PC-3 (cell line): ENCODE results near the gene DPM2. TPM values are rescaled to one million over a fixed set of nuclear protein-coding genes. Genes with fewer than 3 reads are reported as not detected.

Source experiments
- ATAC-seq: fragments of 200-7000 bp; cut with Tn5 transposase; 2 replicates; pipeline ENCODE4 v1.9.1; 2020; ENCODE audit warnings: mild to moderate bottlenecking, moderate library complexity
- BruUV-seq: library from RNA; stranded (reverse); fragments of 400-500 nt; replicated peaks from 2 replicates; lab custom pipeline; 2021; lab: Mats Ljungman, UMichigan
- CTCF ChIA-PET: fragments of 300-600 bp; sonication (Branson Sonifier 250); formaldehyde crosslinking; loops from one replicate; lab custom pipeline; 2022; ENCODE audit warnings: antibody characterized with exemption; lab: Charles Lee
- POLR2A ChIA-PET: fragments of 300-600 bp; sonication (Branson Sonifier 250); formaldehyde crosslinking; loops from one replicate; lab custom pipeline; 2022; ENCODE audit warnings: antibody characterized with exemption; ENCODE audit not compliant: unreplicated experiment; lab: Charles Lee
- DNase-seq: peaks from one replicate; pipeline ENCODE4 v3.0.0-alpha.2; 2015
- H2AFZ ChIP-seq: fragments of 300-600 bp; sonication (generic); 2 replicates; pipeline ENCODE4 v1.6.0; 2016; ENCODE audit warnings: antibody characterized with exemption, low read length
- H3F3A ChIP-seq: fragments of 300-600 bp; sonication (generic); one replicate; pipeline ENCODE4 v1.6.0; 2017; ENCODE audit warnings: antibody characterized with exemption, low read length, control low read depth, mild to moderate bottlenecking; ENCODE audit not compliant: unreplicated experiment
- H3K27ac ChIP-seq: fragments of 300-600 bp; sonication (generic); 2 replicates; pipeline ENCODE4 v1.5.1; 2016; ENCODE audit warnings: mild to moderate bottlenecking, low read length
- H3K27me3 ChIP-seq: fragments of 300-600 bp; sonication (generic); 2 replicates; pipeline ENCODE4 v1.6.1; 2016; ENCODE audit warnings: low read length, mixed read lengths
- H3K36me3 ChIP-seq: fragments of 300-600 bp; sonication (generic); 2 replicates; pipeline ENCODE4 v1.6.1; 2016; ENCODE audit warnings: low read depth, mixed run types, low read length, mixed read lengths
- H3K4me1 ChIP-seq: fragments of 300-600 bp; sonication (generic); 2 replicates; pipeline ENCODE4 v1.5.1; 2016; ENCODE audit warnings: low read length; ENCODE audit not compliant: insufficient read depth
- H3K4me2 ChIP-seq: fragments of 300-600 bp; sonication (generic); 2 replicates; pipeline ENCODE4 v1.6.0; 2016; ENCODE audit warnings: low read length
- H3K4me3 ChIP-seq: fragments of 300-600 bp; sonication (generic); 2 replicates; pipeline ENCODE4 v1.5.1; 2016; ENCODE audit warnings: mild to moderate bottlenecking, low read length, mixed read lengths
- H3K79me2 ChIP-seq: fragments of 300-600 bp; sonication (generic); 2 replicates; pipeline ENCODE4 v1.6.1; 2017; ENCODE audit warnings: low read length, mixed read lengths
- H3K9ac ChIP-seq: fragments of 300-600 bp; sonication (generic); 2 replicates; pipeline ENCODE4 v1.6.0; 2016; ENCODE audit warnings: mild to moderate bottlenecking, low read length
- H3K9me2 ChIP-seq: fragments of 300-600 bp; sonication (generic); replicated peaks from 2 replicates; pipeline ENCODE4 v1.6.1; 2016; ENCODE audit warnings: mixed run types, low read length, mixed read lengths
- H3K9me3 ChIP-seq: fragments of 300-600 bp; sonication (generic); 2 replicates; pipeline ENCODE4 v1.6.1; 2016; ENCODE audit warnings: low read length, mixed read lengths
- H4K20me1 ChIP-seq: fragments of 300-600 bp; sonication (generic); 2 replicates; pipeline ENCODE4 v1.6.1; 2016; ENCODE audit warnings: low read length, mixed read lengths
- CTCF ChIP-seq: fragments of 300-600 bp; sonication (generic); conservative IDR thresholded peaks from 2 replicates; pipeline ENCODE4 v1.5.1; 2017; ENCODE audit warnings: antibody characterized with exemption, low read depth, mild to moderate bottlenecking, low read length
- EZH2 ChIP-seq: fragments of 300-600 bp; sonication (generic); IDR thresholded peaks from one replicate; pipeline ENCODE4 v1.6.1; 2017; ENCODE audit warnings: antibody characterized with exemption, mild to moderate bottlenecking, low read length; ENCODE audit not compliant: unreplicated experiment
- EZH2phosphoT487 ChIP-seq: fragments of 300-600 bp; sonication (generic); IDR thresholded peaks from 2 replicates; pipeline ENCODE4 v1.6.1; 2018; ENCODE audit warnings: mild to moderate bottlenecking, antibody characterized with exemption, low read length, borderline replicate concordance
- intact Hi-C: fragments of 100-400 bp; cut with micrococcal nuclease; formaldehyde crosslinking; loops from 2 replicates; pipeline ENCODE4 v1.9.0; 2023
- total RNA-seq: library from RNA; depleted of rRNA; stranded (reverse); fragments of >200 nt; gene quantifications from 2 replicates; pipeline ENCODE4 v1.2.3, GENCODE V29; 2014

The DPM2 gene
- total RNA-seq, 1 experiment from 2014 or later: 33.0 TPM

- H3K4me3 ChIP-seq: no peak overlapping the region
- no peak overlapping the region for H3K27ac ChIP-seq
- no peaks in the 10 kb centered on the region for H3K27me3 ChIP-seq
- no peaks in the 10 kb centered on the region for H3K4me1 ChIP-seq
- no peaks in the 10 kb centered on the region for H3F3A ChIP-seq
- no peak for TF ChIP-seq EZH2phosphoT487
- no peak for TF ChIP-seq EZH2
- TF ChIP-seq CTCF: no peak
- H3K9me2 ChIP-seq: no peaks in the 10 kb centered on the region
- no peaks in the 10 kb centered on the region for H4K20me1 ChIP-seq
- ChIA-PET CTCF (no interaction called here), POLR2A (no interaction called here)
- no peaks in the 10 kb centered on the region for H3K36me3 ChIP-seq
- H3K9me3 ChIP-seq: no peaks in the 10 kb centered on the region
- H3K9ac ChIP-seq: no peak overlapping the region
- intact Hi-C loops: no loop called here
- BruUV-seq: no TSS peak
- no peak overlapping the region for H2AFZ ChIP-seq
- no peaks in the 10 kb centered on the region for H3K79me2 ChIP-seq
- H3K4me2 ChIP-seq: no peak overlapping the region
- DNase-seq (no peak), ATAC-seq (no peak; the same call in 1 of the 2 replicates)
These were observed 32.5 kb downstream of the DPM2 start for GRCh38 chr9:127905004-127905728.

- no peak overlapping the region for H3K9ac ChIP-seq
- H3K9me2 ChIP-seq: no peaks in the 10 kb centered on the region
- POLR2A ChIA-PET: no interaction called here
- H2AFZ ChIP-seq: no peak overlapping the region
- BruUV-seq: no TSS peak
- no peak overlapping the region for H3K27ac ChIP-seq
- H3K4me1 ChIP-seq: peaks cover 5% of the 10 kb centered on the region; the same call in 1 of the 2 replicates
- no peaks in the 10 kb centered on the region for H3K36me3 ChIP-seq
- H3K79me2 ChIP-seq: no peaks in the 10 kb centered on the region
- CTCF ChIA-PET: no interaction called here
- no peak overlapping the region for H3K4me2 ChIP-seq
- DNase-seq: no peak
- H3F3A ChIP-seq: no peaks in the 10 kb centered on the region
- no peaks in the 10 kb centered on the region for H3K27me3 ChIP-seq
- no peaks in the 10 kb centered on the region for H3K9me3 ChIP-seq
- H4K20me1 ChIP-seq: no peaks in the 10 kb centered on the region
- ATAC-seq: no peak
- TF ChIP-seq CTCF (no peak), EZH2phosphoT487 (no peak)
- H3K4me3 ChIP-seq: no peak overlapping the region
- intact Hi-C loops: no loop called here
These were observed 33.1 kb downstream of the DPM2 start for GRCh38 chr9:127904561-127905003.
